CD4-positive, alpha-beta T cell treated with Interleukin-21 for 1 hour (primary cell): ENCODE results near the gene EFNA5.

ENCODE experiments used
- DNase-seq: peaks from one replicate; pipeline ENCODE4 v3.0.0-alpha.2; 2020

EFNA5 gene

GRCh38 chr5:107670932-107671741 is at the start of gene EFNA5:
Gene EFNA5, minus strand, starts transcription at chr5:107670937.
- DNase-seq, result peak; percentile 18

- DNase-seq, result no peak
Measured at GRCh38 chr5:107719034-107719606, 48.4 kb upstream of the EFNA5 start.

DNA sequence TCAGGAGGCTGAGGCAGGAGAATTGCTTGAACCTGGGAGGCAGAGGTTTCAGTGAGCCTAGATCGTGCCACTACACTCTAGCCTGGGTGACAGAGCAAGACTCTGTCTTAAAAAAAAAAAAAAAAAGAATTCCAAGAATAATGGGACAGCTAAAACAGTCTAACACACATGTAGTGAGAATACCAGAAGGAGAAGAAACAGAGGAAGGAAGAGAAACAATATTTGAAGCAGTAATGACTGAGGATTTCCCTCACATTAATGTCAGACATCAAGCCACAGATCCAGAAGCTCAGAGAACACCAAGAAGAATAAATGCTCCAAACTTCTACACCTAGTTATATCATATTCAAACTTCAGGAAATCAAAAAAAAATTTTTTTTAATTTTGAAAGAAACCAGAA is 47.1 kb upstream of the EFNA5 start:
- DNase-seq, result no peak

- no peak for DNase-seq
Measured at GRCh38 chr5:107713228-107713627, 42.5 kb upstream of the EFNA5 start.

DNA sequence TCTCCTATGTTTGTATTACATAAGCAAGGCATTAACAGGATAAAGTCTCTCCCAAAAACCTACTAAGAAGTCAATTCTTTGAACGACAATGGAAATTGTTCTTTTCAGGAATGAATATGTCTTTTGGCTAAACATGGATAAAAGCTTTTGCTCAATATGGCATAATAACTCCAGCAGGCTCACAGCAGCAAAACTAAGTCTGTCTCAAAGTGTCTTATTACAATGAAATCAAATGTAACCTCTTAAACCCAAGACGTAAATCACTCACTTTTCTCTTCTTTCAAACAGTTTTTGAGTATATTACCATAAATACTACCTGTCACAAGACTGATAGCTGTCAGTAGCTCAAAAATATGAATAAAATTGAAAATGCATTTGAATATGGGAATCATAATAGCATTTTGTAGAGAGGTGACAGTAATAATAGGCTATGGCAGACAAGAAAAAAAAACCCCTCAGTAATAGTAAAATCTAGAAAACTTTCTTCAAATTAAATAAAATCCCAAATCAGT is 41.7 kb upstream of the EFNA5 start:
- DNase-seq, result no peak

GRCh38 chr5:107705402-107706014 is 34.8 kb upstream of the EFNA5 start:
- no peak for DNase-seq

- no peak for DNase-seq
Measured at GRCh38 chr5:107704681-107705401, 34.1 kb upstream of the EFNA5 start.

DNA sequence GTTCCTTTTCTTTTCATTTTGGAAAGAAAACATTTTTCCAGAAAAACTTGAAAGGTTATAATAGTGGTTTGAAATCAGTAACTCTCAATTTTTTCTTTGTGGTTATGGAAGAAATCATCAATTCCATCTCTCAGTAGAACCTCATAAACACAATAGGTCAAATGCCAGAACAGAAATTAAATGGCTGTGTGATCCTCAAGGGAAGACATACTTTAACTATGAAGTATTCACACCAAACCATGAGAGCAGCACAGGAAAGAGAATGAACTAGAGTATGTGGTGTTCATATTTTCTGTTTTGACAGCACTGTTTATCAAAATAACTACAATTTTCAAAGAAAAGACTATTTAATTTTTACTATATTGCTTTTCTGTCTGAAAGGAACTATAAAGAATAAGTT is 29.7 kb upstream of the EFNA5 start:
- DNase-seq, result no peak

GRCh38 chr5:107699425-107699824 is 28.7 kb upstream of the EFNA5 start:
- no peak for DNase-seq

DNA sequence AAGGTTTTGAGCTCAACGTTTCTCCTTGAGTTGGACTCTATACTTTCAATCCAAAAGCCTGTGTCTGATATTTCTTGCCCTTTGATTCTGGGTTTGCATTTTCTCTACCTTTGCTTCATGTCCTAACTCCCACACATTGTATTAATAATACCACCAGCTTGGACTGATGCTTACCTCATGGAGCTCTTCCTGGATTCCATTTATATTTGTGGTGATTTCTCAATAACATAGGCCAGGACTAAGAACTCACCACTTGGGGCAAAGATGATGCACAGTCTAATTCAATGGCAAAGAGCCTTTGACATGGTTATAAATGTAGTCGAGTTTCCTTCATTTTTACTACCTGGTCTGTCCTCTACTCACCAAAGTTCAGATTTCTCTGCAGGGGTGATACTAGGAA is 27.5 kb upstream of the EFNA5 start:
- no peak for DNase-seq

DNA sequence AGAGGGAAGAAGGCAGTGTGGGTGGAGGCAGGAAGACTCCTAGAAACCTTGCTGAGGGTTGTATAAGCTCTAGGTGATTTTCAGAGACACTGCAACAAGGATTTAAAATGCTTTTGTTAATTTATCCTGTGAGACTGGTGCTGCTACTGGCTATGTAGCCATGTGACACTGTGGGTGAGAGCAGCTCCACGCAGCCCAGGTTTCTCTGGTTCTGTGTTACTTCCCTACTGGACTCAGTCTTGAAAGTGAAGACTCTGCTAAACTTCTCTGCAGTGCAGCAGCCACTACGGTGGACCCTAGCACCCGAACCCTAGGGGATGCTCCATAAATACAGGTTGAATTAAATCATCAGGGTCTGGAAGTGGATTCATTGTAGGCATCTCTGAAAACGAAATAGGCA is 25.8 kb upstream of the EFNA5 start:
- DNase-seq, result no peak

GRCh38 chr5:107696080-107696479 is 25.3 kb upstream of the EFNA5 start:
- DNase-seq, result no peak

DNA sequence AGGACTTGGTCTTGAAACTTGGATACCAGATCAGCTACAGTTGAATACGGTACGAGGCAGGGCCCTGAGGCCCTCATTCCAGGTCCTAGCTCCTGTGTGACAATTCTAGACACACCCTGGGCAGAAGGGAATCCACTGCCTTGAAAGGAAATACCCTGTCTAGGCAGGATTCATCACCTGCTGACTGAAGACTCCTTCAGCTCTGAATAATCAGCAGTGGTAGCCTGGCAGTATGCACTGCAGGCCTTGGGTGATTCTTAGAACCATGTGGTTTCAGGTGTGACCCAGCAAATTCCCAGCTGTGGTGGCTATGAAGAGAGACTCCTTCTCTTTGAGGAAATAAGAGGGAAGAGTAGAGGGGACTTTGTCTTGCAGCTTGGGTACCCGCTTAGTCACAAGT is 17.2 kb upstream of the EFNA5 start:
- DNase-seq, result no peak

GRCh38 chr5:107687404-107687803 is 16.7 kb upstream of the EFNA5 start:
- DNase-seq, result no peak

GRCh38 chr5:107682533-107682932 is 11.8 kb upstream of the EFNA5 start:
- no peak for DNase-seq

DNA sequence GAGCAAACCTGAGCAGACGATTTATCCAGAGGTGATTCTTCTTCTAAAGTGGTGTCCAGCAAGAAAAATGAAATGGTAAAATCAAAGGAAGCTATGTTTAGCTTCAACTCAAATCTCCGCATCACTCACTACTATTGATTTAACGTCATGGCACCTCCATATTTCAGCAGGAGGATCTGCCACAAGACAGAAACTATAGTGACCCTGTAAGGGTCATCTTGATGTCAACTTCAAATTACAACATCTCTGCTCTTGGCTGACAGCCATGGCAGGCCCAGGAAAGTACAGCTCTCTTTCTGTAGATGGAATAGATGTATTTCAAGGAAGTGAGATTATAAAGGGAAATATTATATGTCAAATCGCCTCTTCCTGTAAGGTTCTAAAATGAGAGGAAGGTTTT is 10.1 kb upstream of the EFNA5 start:
- no peak for DNase-seq

DNA sequence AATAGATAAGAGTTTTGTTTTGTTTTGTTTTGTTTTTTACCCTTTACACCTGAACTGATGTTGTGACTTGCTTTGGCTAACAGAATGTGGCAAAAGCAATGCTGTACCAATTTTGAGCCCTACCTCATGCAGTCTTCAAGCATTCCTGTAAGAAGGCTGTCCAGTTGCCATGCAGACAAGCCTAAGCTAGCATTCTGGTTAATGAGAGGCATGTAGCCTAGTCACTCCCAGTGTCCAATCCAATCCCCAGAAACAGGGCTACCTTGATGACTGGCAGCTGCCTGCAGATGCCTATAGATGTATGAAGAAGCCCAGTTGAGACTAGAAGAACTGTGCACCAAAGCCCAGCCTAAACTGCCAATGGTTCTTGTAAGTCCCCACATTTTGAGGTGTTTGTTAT is 9.4 kb upstream of the EFNA5 start:
- DNase-seq, result no peak

DNA sequence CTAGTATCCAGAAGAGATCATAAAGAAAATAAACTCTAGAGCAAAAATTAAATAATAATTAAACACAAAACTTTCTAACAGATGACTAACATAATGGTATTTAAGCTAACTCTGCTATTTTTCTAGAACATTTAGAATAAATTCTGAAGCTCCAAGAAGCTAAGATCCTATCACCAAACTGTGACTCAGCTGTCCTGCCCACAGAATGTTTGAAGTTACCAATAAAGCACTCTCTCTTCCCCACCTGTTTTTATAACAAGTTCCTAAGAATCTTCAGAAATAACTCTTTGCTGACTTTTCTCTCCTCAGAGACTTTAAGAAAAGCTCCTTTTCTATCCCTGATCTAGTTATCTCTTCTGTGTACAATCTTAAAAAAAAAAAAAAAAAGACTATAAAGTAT is 6.0 kb upstream of the EFNA5 start:
- DNase-seq, result no peak

- DNase-seq, result no peak
Measured at GRCh38 chr5:107675201-107675600, 4.5 kb upstream of the EFNA5 start.

DNA sequence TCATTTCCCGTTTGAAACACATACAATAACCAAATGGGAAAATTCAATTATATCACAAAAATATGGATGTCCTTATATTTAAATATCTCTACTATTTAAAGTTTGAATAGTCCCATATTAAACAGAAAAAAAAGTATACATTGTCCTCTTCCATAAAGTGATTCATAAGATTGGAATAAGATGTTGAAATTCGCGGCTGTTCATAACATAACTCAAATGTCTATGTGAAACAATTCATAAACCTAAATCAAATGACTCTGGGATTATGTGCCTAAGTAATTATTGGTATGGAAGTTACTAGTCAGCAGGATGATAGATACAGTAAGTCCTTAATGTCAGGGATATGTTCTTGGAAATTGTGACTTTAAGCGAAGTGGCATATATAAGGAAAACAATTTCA is 3.9 kb upstream of the EFNA5 start:
- no peak for DNase-seq

DNA sequence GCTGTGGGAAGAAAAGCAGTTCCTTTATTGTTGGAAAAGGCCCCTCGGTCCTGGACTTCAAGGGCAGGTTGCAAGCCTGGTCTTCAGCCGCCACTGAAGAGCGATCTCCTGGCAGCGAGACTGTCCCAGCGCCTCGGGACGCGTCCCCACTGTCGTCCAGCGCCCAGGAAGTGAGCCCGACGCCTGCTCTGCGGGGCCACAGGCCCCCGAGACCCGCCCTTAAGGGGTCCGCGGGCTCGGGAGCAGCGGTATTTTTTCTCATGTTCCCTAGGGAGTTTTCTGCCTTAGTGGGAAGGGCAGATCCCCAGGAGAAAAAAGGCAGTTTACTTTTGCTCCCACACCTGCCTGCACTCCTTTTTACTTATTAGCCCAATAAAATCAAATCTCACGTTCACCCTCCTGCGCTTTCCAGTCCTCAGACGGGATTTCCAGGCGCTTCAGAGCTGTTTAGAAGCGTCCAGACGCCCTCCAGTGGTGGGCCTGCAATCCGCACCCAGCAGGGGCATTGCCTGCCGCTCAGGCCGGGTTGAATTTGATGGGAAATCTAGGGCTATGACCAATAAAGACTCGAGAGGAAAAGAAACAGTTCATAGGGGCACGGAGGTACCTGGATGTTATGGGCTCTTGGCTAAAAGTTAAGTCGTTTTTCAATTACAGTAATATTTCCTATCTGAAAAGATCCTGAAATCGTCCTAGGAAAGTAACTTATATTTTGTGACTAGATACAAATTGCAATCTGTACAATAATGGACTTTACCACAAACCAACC is 2.8 kb upstream of the EFNA5 start:
- peak; percentile 66 for DNase-seq

DNA sequence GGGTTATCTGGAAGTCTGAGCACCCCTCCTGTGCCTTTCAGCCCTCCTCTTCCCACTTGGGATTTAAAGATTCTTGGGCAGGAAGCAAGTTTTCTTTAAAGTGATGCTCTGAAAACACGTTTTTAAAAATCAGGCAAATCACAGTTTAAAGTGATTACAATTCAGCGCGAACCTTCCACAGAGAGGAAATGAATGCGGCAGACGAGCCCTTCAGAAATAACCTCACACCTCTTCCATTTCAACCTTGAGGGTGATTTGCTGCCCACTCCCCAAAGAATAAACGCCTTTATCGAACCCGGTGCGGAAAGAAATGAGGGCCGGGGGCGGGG is 2.3 kb upstream of the EFNA5 start:
- DNase-seq, result no peak
